ENCODE results near the gene GNLY.
"Not testable (repeated sequence)": the region's sequence is repeated elsewhere in the genome, so short reads cannot be mapped to it uniquely, and the experiment has no call there.

Gene GNLY

DNA sequence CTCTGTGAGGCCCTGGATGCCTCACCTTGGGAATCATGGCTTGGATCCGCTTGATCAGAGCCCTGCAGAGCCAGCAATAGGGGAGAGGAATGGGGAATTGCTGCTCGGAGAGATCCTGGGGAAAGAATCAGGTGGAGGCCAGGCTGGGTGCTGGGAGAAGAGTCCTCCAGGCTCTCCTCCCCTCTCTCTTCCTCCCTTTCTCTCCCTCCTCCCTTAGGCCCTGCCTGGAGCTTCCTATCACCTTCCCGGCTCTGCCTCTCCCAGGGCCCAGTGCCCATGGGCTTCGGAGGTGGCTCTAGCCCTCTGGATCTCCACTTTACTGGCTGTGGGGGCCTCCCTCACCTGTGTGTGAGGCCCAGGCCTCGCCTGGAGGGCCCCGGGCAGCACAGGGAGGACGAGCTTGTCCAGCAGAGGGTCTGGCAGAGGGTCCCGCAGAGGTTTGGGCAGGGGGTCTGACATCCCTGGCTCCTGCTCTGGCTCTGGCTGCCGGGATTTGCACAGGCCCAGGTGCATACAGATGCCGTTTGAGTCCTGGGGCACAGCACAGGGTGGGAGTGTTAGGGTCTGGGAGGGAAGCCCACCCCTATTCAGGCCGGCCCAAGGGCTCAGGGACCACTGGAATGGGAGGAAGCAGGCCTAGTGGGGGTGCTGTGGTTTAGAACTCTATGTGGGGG, 28.8 kb upstream of the GNLY start:
- no peak for DNase-seq

DNA sequence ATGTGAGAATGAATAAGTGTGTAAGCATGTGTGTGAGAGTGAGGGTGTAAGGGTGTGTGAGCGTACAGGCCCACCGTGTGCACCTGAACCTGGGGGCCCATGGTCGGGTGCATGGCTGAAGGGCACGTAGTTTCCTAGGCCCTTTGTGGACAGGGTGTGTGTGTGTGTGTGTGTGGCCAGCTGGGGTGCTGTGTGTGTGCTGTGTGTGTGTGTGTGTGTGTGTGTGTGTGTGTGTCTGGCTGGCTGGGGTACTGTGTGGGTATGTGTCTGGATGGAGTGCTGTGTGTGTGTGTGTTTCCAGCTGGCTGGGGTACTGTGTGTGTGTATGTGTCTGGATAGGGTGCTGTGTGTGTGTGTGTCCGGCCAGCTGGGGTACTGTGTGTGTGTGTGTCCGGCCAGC, 28.1 kb upstream of the GNLY start:
- DNase-seq, result no peak

DNA sequence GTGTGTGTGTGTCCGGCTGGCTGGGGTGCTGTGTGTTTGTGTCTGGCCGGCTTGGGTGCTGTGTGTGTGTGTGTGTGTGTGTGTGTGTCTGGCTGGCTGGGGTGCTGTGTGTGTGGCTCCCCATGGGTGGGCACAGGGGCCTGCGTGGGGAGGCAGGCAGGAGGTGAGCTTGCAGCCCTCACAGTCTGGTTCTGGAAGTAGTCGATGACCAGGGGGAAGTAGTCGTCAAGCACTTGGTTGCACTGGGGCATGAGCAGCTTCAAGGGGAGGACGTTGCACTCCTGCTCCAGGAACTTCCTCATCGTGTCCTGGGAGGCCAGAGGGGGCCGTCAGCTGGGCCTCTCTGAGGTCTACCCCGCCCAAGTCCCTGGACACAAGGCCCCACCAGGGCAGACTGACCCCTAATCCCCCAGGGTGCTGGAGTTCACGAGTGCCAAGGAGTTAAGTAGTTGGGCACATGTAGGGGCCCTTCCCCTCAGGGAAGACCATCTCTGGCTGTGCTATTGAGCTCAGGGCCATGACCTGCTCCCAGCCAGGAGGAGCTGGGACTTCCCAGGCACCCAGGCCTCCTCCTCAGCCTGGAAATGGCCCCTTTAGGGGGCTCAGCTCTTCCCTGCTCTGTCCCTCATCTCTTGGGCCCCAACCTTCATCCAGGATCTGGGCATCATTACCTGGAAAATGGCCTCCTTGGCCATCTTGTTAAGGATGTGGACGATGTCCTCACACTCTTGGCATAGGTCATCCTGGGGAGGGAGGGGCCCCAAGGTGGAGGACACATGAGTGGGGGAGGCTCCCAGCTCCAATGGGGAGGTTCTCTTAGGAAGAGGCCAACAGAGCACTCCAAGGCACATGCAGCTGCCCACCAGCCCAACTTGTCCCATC, 27.5 kb upstream of the GNLY start:
- DNase-seq, result no peak

DNA sequence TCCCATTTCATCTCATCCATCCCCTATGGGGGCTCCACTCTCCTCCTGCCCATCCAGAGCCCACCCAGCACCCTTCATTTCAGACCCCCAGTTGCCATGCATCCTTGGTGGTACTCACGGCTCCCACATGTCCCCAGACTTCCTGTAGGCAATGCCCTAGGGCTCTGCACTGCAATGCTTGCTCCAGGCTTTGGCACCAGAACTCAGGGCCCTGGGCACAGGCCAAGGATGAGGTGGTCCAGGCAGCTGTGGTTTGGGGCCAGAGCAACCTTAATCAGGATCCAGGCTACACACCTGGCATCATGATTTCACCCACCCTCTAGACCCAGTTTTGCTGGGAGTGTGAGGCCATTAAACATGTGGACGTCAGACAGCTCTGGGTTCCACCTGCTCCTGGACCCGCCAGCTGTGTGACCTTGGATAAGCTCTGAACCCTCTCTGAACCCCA, 26.6 kb upstream of the GNLY start:
- peak in 1 of 2 experiments; percentile 38 for DNase-seq

DNA sequence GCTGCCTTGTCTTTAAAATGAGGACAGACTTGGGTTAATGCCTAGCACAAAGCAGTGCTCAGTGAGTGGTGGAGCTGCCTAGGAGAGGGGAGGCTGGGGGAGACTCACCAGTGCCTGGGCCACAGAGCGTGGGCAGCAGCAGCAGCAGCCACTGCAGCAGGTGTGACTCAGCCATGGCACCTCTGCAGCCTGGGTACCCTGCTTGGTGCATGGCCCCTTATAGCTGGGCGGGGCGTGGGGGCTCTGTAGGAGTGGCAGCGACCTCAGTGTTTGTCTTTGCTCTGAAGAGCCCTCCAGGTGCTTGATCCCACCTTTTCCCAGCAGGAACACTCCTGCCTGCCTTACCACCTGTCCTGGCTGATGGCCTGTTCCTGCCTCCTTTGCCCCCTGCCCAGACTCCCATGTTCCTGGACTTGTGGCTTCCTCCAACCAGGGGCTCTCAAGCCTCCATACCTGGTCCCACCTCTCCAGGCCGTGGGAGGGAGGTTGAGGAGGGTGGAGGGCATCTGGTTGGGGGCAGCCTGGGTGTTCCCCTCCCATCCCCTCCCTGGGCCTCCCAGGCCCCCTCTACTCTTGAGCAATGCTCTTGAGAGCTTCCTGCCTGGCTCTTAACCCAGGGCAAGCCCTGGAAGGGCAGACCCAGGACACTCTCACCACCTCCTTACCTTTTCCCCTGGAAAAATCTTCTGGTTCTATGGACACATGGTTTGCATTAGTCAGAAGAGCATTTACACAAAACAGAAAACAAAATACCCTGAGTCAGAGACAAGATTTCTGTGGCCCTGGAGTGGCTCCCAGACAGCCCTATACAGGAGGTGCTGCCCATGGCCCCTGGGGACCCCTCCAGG, 25.9 kb upstream of the GNLY start, which contains the start of gene SFTPB:
SFTPB (minus strand) TSS at position 191 of the 848 bp plus-strand sequence; CDS start at position 175, 16 bp downstream.
- peak; percentile 41 to 43 for DNase-seq

DNA sequence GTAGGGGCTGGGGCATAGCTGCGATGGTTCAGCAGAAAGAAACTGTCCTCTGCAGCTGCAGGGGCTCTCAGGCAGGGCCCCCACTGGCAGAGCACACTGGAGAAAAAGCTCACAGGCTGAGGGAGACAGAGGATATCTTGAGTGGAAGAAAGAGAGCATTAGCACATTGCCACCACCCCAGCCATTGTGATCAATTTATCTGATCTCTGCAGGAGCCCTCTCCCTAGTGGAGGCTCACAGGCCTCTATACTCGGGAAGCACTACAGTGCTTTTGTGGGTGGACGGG, 25.4 kb upstream of the GNLY start:
- no peak for DNase-seq

DNA sequence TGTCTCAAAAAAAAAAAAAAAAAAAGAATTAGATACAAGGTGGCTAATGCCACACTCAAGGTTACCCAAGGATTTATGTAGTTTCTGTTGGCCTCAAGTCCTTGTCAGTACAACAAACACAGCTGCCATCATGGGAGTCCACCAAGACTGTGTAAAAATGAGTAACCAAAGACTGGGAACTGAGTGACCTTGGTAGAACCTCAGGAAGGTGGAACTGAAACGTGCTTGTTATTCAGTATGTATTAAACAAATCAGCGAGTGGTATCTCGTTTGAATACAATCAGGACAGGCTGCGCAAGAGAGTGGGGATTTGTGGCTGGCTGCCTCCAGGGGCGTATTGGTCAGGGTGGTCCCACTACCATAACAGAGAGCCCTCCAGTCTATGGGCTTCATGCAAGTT, 24.6 kb upstream of the GNLY start:
- no peak for DNase-seq

DNA sequence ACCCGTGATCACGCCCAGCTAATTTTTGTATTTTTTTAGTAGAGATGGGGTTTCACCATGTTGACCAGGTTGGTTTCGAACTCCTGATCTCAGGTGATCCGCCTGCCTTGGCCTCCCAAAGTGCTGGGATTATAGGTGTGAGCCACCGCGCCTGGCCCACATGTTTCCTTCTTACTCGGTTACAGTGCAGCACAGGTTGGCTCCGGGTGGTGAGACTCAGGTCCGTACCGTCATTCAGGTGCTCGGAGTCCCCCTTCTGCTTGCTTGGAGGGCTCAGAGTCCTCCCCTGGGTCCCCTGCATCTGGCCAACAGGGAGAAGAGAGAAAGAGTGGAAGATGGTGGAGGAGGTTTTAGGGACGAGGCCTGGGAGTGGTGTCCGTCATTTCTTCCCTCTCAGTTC, 23.7 kb upstream of the GNLY start:
- DNase-seq, result not testable (repeated sequence)

DNA sequence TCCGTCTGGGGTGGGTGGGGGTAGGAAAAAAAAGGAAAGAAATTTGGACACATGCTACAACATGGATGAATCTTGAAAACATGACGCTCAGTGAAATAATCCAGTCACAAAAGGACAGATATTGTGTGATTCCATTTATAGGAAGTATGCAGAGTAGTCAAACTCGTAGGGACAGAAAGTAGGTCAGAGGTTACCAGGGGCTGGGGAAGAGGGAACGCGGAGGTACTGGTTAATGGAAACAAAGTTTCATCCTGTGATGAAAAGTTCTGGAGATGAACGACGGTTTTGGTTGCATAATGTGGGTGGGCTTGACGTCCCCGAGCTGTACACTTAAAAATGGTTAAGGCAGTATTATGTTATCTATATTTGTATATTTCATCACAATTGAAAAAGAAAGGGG, 21.7 kb upstream of the GNLY start:
- no peak for DNase-seq

DNA sequence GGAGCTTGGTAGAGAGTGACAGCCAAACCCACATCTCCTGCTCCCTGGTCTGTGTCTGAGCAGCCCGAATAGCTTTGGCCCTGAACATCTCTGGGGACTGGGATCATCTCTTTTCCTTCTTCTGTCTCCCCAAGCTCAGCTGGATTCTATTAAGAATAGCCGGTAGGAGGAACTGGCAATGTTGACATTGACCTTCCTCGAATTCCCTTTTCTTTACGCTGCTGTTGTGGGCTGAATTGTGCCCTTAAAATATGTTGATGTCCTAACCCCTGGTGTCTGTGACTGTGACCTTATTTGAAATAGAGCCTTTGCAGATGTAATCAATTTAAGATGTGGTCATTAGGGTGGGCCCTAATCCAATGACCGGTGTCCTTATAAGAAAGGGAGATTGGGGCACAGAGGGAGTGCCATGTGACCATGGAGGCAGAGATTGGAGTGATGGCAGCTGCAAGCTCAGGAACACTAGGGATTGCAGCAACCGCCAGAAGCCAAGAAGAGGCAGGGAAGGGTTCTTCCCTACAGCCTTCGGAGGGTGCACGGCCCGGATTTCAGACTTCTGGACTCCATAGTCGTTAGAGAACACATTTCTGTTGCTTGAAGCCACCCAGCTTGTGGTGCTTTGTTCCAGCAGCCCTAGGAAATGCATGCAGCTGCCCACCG, 20.3 kb upstream of the GNLY start:
- no peak for DNase-seq

DNA sequence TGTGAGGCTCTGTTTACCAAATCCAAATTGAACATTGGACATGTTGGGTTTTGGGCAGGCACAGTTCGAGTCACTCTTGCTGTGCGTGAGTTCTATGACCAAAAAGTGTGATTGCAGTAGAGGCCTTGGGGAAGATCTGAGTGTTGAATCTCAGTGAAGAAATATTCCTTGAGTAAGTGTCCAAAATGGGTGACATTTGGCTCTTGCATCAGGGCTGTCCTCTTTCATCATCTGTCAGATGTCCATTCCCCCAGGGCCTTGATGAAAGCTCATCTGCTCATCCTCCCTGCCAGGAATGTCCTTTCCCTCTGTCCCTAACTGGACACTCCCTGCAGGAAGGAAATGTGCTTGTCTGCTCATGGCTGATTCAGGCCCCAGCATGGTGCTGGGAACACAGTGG, 19.7 kb upstream of the GNLY start:
- DNase-seq, result no peak

DNA sequence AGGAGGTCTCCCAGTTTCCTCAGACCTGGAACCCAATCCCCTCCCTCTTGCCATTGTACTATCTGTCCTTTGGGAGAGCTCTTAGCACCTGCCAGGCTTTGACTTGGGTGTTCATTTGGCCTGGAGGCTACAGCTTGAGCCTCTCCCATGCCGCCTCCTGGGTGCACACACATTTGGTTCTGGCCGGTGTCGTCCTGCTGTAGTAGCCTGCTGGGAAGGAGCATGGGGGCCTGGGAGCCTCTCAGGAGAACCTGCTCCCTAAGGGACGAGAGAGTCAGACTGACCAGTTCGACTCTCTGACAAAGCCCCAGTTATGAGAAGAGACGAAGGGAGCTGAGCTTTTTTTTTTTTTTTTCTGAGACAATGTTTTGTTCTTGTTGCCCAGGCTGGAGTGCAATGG, 18.7 kb upstream of the GNLY start:
- no peak for DNase-seq

DNA sequence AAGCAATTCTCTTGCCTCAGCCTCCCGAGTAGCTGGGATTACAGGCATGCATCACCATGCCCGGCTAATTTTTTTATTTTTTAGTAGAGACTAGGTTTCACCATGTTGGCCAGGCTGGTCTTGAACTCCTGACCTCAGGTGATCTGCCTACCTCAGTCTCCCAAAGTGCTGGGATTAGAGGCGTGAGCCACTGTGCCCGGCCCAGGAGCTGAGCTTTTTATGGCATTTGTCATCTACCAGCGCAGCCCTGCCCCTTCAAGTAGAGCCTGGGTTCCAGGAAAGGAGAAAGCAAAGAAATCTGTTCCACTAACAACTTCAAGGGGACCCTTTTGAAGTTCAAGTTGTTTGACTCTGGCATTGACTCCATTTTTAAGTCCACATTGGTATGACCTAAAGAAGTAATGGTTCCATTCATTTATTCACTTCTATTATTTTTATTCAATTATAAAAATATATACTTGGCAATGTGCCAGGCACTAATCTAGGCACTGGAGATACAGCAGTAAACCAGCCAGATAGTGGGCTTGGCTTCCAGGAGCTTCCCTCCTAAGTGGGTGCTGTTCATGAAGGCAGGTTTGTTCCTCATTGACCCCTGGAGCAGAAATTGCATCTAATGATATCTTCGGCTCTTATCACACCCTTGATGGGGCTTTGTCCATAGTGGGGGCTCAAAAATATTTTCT, 18.2 kb upstream of the GNLY start:
- DNase-seq, result no peak

DNA sequence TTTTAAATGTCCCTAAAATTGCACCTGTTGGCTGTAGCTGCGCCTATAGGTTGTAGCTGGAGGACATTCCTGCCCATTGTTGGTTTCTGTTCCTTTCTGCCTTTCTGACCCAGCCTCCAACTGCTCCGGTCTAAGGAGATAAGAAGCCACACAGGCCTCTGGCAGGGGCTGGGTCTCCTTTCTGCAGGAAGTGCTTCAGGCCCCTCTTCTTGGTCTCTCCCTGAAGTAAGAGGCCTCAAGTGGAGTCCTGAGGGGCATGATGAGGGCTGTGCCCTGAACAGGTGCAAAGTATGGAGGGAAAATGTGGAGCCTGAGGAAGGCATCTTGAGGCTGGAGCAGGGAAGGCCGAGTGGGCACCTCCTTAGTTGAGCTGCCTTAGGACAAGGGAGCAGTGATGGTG, 15.8 kb upstream of the GNLY start:
- DNase-seq, result no peak

DNA sequence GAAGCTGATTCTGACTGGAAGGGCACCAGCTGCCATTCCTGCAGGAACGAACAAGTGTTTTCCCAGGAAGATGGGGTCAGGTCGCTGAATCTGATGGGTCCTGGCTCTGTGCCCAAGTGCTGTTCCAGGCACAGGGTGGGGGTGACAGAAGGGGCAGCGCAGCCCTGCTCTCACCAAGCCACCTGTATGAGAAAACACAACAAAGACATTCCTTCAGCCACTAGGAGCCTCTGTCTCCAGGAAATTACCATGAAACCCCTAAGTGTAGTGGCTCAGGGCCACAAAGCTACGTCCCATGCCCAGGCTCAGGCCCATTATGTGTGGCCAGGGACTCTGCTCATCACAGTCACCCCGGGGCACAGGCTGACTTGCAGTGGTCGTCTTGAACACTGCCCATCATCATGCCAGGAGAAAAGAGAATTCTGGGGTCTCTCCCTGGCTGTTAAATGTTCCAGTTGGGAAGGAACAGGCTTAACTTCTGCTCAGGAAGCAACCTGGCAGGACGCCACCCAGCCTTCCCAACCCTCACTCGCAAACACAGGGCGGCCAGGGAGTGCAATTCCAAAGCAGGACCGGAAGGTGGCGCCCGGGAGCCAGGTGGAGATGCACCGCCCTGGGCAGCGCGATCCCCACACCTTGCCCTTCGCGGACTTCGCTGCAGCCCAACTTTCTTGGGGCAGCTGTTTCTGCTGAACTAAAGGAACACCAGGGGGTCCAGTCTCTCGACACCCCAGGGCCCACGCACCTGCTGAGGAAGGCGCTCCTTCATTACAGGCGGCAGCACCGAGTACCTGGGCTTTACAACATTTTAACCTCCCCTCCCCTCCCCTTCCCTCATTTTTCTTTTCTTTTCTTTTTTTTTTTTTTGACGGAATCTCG, 15.1 kb upstream of the GNLY start:
- DNase-seq, result peak; percentile 52 to 55

DNA sequence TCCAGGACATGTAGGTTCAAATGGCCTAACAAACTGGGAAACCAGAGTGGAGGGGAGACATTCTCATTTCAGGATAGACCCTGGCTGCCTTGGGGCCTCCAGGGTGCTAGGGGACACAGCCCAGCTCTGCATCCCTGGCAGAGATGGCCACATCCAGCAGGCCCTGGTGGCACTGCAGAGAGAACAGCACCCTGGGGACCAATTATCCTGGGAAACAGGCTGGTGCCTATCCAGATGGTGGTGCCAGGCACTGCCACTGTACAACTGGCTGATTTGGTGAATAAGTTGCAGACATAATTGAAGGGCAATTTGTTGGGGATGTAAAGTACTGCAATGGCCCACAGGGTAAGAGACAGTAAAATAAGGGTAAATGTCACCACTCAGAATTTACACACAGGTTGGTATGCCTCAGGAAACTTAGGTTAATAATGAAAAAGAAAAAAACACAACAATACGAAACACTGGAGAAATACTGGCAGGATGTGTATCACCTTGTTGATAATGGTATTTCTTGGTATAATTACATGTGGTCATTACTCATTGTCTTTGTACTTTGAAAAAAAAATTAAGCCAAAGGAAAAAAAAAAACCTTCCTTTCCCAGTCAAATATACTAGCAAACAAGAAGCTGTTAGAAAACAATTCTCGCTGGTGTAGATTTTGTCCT, 13.3 kb upstream of the GNLY start:
- DNase-seq, result no peak

DNA sequence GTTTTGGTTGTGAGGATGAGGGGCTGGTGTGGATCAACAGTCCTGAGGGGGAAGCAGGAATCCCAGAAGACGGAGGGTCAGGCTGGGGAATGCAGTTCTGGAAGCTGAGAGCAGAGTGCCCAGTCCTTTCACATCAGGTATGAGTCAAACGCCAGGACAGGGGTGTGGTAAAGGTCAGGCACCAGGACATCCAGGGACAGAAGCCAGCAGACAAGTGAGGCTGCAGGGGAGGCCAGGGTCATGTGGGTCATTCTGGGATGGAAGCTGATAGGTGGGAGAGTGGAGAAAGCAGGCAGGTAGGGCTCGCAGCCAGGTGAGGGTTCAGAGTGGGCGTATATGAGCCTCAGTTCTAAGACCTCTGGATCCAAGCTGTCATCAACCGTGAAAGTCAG, 12.8 kb upstream of the GNLY start:
- no peak for DNase-seq

DNA sequence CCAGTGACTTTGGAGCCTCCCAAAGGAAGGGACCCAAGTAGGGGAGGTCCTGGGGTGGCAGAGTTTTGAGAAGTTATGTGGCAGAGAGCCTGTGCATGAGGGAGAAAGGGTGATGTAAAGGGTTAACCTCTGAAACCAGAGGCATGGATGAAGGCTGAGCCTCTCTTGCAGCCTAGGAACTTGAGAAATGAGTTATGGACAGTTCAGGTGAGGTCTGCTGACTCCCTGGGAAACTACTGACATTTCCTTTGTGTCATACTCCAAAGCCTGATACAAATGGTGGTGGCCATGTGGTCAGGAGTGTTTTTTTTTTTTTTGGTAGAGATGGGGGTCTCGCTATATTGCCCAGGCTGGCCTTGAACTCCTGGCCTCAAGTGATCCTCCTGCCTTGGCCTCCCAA, 12.4 kb upstream of the GNLY start:
- DNase-seq, result no peak

DNA sequence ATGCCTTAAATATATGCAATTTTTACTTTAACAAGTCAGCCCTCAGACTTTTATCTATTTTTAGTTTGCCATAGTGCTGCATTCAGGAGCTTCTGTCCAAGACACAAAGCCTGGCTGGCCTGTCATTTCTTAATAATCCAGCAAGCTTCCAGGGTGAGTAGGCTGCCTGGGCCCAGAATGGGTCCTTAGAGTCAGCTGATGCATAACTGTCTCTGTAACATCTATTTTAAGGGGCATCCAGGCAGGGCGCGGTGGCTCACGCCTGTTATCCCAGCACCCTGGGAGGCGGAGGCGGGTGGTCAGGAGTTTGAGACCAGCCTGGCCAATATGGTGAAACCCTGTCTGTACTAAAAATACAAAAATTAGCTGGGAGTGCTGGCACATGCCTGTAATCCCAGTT, 11.8 kb upstream of the GNLY start:
- no peak for DNase-seq

DNA sequence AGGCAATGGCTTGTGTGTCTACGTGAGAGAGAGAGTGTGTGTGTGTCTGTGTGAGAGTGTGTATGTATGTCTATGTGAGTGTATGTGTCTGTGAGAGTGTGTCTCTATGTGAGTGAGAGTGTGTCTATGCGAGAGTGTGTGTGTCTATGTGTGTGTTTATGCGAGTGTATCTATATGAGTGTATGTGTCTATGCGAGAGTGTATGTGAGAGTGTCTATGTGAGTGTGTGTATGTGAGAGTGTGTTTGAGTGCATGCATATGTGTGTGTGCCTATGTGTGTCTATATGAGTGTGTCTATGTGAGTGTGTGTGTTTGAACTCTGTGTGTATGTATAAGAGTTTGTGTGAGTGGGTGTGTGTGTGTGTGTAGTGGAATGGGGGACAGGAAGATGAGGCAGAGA, 9.8 kb upstream of the GNLY start:
- no peak for DNase-seq

DNA sequence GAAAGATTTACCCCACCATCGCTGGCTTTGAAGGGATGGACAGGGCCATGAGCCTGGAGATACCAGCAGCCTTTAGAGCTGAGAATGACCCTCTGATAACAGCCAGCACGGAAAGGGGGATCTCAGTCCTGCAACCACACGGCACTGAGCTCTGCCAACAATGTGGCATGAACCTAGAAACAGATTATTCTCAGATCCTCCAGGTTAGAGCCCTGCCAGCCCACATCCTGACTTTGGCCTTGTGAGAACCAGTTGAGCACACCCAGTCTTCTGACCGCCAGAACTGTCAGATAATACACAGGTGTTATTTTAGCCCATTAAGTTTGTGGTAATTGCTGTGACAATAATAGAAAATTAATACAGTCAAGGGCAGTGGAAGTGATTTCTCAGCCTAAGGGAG, 9.4 kb upstream of the GNLY start:
- no peak for DNase-seq
